BLaER1 (cell line): ENCODE measurements around the gene MAN1B1.

Experiments used
- H3K27ac ChIP-seq: shearing (Covaris generic); formaldehyde crosslinking; 2 replicates; pipeline ENCODE4 v1.8.1; 2022
- H3K27me3 ChIP-seq: shearing (Covaris generic); formaldehyde crosslinking; 2 replicates; pipeline ENCODE4 v1.8.1; 2022
- H3K36me3 ChIP-seq: shearing (Covaris generic); formaldehyde crosslinking; 2 replicates; pipeline ENCODE4 v1.8.1; 2022
- H3K4me1 ChIP-seq: shearing (Covaris generic); formaldehyde crosslinking; 2 replicates; pipeline ENCODE4 v1.8.1; 2022
- H3K4me2 ChIP-seq: shearing (Covaris generic); formaldehyde crosslinking; 2 replicates; pipeline ENCODE4 v1.8.1; 2022
- H3K4me3 ChIP-seq: shearing (Covaris generic); formaldehyde crosslinking; 2 replicates; pipeline ENCODE4 v1.8.1; 2022
- H3K9ac ChIP-seq: shearing (Covaris generic); formaldehyde crosslinking; 2 replicates; pipeline ENCODE4 v1.8.1; 2022
- H3K9me3 ChIP-seq: shearing (Covaris generic); formaldehyde crosslinking; 2 replicates; pipeline ENCODE4 v1.8.1; 2022
- H4K20me1 ChIP-seq: shearing (Covaris generic); formaldehyde crosslinking; 2 replicates; pipeline ENCODE4 v1.8.1; 2022
- Cebpa-rat ChIP-seq: shearing (Covaris generic); IDR thresholded peaks from 2 replicates; pipeline ENCODE4 v1.8.1; 2022

MAN1B1 gene

DNA sequence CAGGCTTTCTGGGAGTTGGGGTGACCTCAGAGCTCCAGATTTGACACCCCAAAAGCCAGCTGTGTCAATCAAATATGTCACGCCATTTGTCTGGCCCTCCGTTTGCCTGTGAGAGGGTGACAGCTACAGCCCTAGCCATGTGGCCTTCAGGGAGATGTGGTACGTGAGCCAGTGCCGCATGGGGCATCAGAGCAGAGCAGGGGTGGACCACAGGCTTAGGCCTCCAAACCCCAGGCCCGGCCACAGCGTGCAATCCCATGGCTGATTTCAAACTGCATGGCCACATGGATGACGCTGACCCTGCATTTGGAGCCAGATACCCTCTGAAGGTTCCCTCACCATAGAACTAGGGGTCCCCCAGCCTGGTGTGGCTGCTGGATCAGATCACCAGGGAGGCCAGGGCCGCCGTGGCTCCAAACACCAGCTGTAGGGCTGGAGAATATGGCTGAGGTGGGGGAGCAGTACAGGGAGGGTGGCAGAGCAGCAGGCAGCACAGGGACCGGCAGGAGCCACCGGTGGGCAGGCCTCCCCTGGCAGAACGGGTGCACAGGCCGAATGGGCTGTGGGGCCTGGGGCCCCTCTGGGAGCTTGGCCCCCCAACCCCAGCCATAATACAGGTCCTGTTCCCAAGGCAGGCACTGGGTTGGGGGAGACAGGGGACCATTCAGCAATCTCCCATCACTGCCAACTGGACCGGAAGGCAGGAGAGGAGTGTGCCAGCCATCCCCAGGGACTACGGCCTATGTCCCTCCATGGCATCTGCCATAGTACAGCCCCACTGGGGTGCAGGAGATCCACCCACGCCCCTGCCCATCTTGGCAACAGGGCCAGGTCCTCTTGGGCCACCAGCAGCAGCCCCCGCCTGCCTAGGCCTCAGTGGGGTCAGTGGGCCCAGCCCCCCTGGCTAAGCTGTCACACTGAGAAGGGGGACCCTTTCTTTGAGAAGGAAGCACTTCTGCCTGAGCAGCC lies 18.0 kb upstream of the MAN1B1 start:
- H4K20me1 ChIP-seq: peaks cover 63% of the 10 kb centered on the region
- H3K4me1 ChIP-seq: peaks cover 47% of the 10 kb centered on the region
- H3K9ac ChIP-seq: peak overlapping the region; percentile 79
- H3K36me3 ChIP-seq: peaks cover 33% of the 10 kb centered on the region
- no peaks in the 10 kb centered on the region for H3K9me3 ChIP-seq
- H3K27ac ChIP-seq: peak overlapping the region; percentile 86
- H3K4me2 ChIP-seq: peak overlapping the region; percentile 100
- H3K27me3 ChIP-seq: no peaks in the 10 kb centered on the region
- H3K4me3 ChIP-seq: peak overlapping the region; percentile 82
- TF ChIP-seq Cebpa-rat: no peak

DNA sequence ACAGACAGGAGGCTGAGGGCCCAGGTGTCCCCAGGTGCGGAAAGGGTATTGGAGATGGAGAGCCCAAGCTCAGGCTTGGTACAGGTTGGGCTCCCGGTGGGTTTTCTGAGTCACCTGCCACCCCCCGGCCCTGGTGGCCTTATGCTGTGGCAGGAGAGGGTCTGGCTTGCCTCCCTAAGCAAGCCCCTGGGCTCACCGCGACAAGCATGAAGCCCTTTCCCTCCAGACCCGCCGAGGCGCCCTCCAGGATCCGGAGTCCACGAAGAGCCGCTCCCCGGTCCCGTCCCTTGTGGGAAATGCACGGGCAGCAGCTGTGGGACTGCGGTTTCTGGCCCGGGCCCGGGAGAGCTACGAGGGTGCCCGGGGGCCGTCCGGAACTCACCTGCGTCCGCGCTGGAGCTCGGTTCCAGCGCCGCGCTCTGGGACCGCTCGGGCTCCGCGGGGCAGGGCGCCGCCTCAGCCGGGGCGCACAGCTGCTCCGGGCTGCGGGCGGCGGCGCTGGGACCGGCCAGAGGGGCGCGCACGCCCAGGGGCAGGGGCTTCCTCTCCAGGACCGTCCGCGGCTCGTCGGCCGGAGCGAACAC lies 17.2 kb upstream of the MAN1B1 start:
- peak overlapping the region; percentile 86 for H3K27ac ChIP-seq
- TF ChIP-seq Cebpa-rat: no peak
- peak overlapping the region; percentile 82 for H3K4me3 ChIP-seq
- H3K9me3 ChIP-seq: no peaks in the 10 kb centered on the region
- H3K27me3 ChIP-seq: no peaks in the 10 kb centered on the region
- peak overlapping the region; percentile 79 for H3K9ac ChIP-seq
- H3K36me3 ChIP-seq: peaks cover 26% of the 10 kb centered on the region
- peak overlapping the region; percentile 100 for H3K4me2 ChIP-seq
- H4K20me1 ChIP-seq: peaks cover 56% of the 10 kb centered on the region
- H3K4me1 ChIP-seq: peaks cover 55% of the 10 kb centered on the region

DNA sequence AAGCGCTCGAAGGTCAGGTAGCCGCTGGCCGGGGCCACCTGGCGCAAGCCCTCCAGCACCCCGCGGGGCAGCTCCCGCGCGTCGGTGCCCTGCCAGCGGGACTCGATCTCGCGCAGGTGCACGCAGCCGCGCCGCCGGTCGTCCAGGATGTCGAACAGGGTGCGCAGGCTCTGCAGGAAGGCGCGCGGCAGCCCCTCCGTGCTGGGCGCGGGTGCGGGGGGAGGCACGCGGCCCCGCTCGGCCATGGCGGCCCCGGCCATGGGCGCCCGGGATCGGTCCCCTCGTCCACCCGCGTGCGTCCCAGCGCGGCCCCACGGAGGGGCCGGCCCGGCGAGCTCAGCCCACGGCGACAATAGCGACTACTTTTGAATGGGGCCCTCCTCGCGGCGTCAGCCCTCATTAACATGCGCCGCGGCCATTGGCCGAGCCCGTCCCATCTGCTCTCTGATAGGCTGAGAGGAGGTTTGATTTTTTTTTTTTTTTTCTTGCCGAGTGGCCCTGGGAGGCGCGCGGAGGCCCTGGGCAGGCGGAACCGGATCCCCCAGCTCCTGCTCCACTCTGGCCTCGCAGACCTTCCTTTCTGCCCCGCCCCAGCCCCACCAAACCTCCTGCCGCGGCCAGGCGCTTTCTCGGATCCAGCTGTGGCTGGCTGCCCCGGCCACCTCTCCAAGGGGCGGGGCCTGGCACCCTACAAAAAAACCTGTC lies 16.4 kb upstream of the MAN1B1 start, which contains the start of gene SAPCD2:
Gene SAPCD2 (minus strand): TSS at position 357 of the 705 bp plus-strand sequence. CDS start 97 bp downstream, at position 260.
- no peak for TF ChIP-seq Cebpa-rat
- peaks cover 48% of the 10 kb centered on the region for H4K20me1 ChIP-seq
- H3K4me3 ChIP-seq: peak within 1 kb of the TSS; percentile 82
- H3K27me3 ChIP-seq: no peaks in the 10 kb centered on the region
- H3K4me2 ChIP-seq: peak within 1 kb of the TSS; percentile 100
- H3K9me3 ChIP-seq: no peaks in the 10 kb centered on the region
- peak within 1 kb of the TSS; percentile 86 for H3K27ac ChIP-seq
- H3K36me3 ChIP-seq: peaks cover 18% of the 10 kb centered on the region
- H3K4me1 ChIP-seq: peaks cover 62% of the 10 kb centered on the region
- H3K9ac ChIP-seq: peak within 1 kb of the TSS; percentile 79

DNA sequence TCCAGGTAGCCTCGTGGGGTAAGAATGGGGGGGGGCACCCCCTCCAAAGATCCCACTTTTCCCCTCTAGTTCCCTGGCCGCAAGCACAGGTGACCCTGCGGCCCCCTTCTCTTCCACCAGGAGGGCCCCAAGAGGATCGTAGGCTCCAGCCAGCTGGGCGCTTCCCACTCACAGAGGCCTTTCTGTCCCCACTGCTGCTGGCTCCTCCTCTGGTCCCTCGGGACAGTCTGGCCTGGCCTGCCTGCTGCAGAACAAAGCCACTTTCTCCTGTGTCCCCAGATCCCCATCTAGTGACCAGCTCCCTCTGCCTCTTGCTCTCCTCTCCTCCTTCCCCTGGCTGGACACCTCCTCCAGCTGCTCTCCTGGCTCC lies 15.9 kb upstream of the MAN1B1 start:
- H3K27ac ChIP-seq: peak overlapping the region; percentile 86
- peaks cover 13% of the 10 kb centered on the region for H3K36me3 ChIP-seq
- TF ChIP-seq Cebpa-rat: no peak
- peaks cover 43% of the 10 kb centered on the region for H4K20me1 ChIP-seq
- H3K9ac ChIP-seq: peak overlapping the region; percentile 79
- no peaks in the 10 kb centered on the region for H3K27me3 ChIP-seq
- H3K4me2 ChIP-seq: peak overlapping the region; percentile 100
- H3K9me3 ChIP-seq: no peaks in the 10 kb centered on the region
- peaks cover 66% of the 10 kb centered on the region for H3K4me1 ChIP-seq
- peak overlapping the region; percentile 82 for H3K4me3 ChIP-seq

DNA sequence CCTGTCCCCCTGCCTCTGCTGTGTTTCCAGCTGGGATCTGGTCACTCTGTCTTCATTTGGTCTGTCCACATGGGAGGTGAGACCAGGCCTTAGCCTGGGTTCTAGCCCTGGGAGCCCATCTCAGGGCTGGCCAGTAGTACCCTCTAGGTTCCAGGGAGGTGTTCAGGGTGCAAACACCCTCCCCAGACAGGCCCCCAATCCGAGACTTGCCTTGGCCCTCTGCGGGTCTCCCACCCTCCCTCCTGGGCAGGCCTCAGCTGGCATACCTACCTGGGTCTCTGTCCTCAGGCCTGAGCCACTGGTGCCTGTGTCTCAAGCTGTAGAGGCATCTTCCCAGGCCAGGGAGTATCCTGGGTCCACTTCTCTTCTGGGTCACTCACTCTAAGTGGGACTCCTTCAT lies 15.5 kb upstream of the MAN1B1 start:
- Histone ChIP-seq H3K9ac (peak overlapping the region; percentile 79), H3K4me2 (peak overlapping the region; percentile 100), H3K4me3 (peak overlapping the region; percentile 82), H3K9me3 (no peaks in the 10 kb centered on the region), H3K4me1 (peaks cover 66% of the 10 kb centered on the region), H4K20me1 (peaks cover 39% of the 10 kb centered on the region), H3K27ac (peak overlapping the region; percentile 86), H3K27me3 (no peaks in the 10 kb centered on the region), H3K36me3 (peaks cover 9% of the 10 kb centered on the region)
- no peak for TF ChIP-seq Cebpa-rat

DNA sequence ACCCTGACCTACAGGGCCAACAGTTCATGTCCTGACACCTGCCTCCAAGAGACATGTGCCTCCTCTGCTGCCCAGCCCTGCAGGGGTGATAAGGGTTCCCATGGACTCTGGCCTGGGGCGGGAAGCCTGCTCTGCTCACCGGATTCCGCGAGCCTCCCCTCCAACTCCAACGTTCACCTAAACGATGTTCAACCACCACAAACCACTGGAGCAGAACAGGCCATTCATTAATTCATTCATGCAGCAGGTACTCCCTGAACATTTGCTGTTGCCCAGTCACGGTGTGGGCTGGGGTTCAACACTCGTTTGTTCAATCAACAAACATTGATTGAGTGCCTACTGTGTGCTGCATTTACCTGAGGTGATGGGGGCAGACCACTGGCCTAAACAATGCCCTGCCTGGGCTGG lies 12.8 kb upstream of the MAN1B1 start:
- H3K4me2 ChIP-seq: peak overlapping the region; percentile 82
- no peak for TF ChIP-seq Cebpa-rat
- H4K20me1 ChIP-seq: peaks cover 22% of the 10 kb centered on the region
- H3K4me1 ChIP-seq: peaks cover 64% of the 10 kb centered on the region
- H3K9me3 ChIP-seq: no peaks in the 10 kb centered on the region
- 0 out of 2 replicates have a peak, but pooled peaks cover 6% of the 10 kb centered on the region for H3K36me3 ChIP-seq
- no peak overlapping the region for H3K4me3 ChIP-seq
- no peak overlapping the region for H3K27ac ChIP-seq
- H3K9ac ChIP-seq: no peak overlapping the region
- no peaks in the 10 kb centered on the region for H3K27me3 ChIP-seq

DNA sequence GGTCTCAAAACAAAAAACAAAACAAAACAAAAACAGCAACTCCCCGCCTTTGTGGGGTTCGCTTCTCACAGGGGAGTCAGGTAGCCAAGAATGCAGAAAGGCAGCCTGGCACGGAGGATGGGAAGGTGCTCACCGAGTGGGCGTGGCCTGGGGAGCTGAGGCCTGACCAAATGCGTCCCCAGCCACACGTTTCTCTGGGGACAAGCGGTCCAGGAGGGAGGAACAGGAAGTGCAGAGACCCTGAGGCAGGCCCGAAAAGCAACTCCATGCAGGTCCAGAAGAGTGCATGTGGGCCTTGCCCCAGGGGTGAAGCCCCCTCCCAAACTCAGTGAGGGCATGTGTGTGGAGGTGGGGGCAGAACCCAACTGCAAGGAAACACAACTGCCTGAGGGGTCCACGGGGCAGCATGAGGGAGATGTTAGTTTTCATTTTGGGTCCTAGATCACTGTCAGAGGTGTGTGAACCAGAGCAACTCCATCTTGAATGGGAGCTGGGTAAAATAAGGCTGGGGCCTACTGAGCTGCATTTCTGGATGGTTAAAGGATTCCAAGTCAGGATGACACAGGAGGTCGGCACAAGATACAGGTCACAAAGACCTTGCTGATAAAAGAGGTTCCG lies 12.0 kb upstream of the MAN1B1 start:
- H3K4me2 ChIP-seq: peak overlapping the region; percentile 82
- H3K4me3 ChIP-seq: no peak overlapping the region
- peak overlapping the region; percentile 29; the same call in 1 of the 2 replicates for H3K9ac ChIP-seq
- TF ChIP-seq Cebpa-rat: no peak
- peaks cover 12% of the 10 kb centered on the region; the same call in 1 of the 2 replicates for H3K36me3 ChIP-seq
- H4K20me1 ChIP-seq: peaks cover 22% of the 10 kb centered on the region
- no peaks in the 10 kb centered on the region for H3K9me3 ChIP-seq
- H3K27me3 ChIP-seq: no peaks in the 10 kb centered on the region
- H3K27ac ChIP-seq: peak overlapping the region; percentile 58
- H3K4me1 ChIP-seq: peaks cover 64% of the 10 kb centered on the region

GRCh38 chr9:137075275-137075775 lies 11.5 kb upstream of the MAN1B1 start:
- no peak overlapping the region for H3K9ac ChIP-seq
- no peaks in the 10 kb centered on the region for H3K9me3 ChIP-seq
- H3K4me1 ChIP-seq: peaks cover 69% of the 10 kb centered on the region
- H3K27me3 ChIP-seq: no peaks in the 10 kb centered on the region
- H3K4me2 ChIP-seq: peak overlapping the region; percentile 82
- H4K20me1 ChIP-seq: peaks cover 23% of the 10 kb centered on the region
- H3K4me3 ChIP-seq: no peak overlapping the region
- TF ChIP-seq Cebpa-rat: peak; percentile 86
- H3K36me3 ChIP-seq: peaks cover 16% of the 10 kb centered on the region
- H3K27ac ChIP-seq: peak overlapping the region; percentile 58

GRCh38 chr9:137076636-137077009 lies 10.2 kb upstream of the MAN1B1 start:
- peaks cover 36% of the 10 kb centered on the region for H4K20me1 ChIP-seq
- no peaks in the 10 kb centered on the region for H3K9me3 ChIP-seq
- H3K4me2 ChIP-seq: peak overlapping the region; percentile 70
- no peak overlapping the region for H3K9ac ChIP-seq
- H3K36me3 ChIP-seq: peaks cover 29% of the 10 kb centered on the region
- no peak overlapping the region; the same call in 1 of the 2 replicates for H3K4me3 ChIP-seq
- H3K27me3 ChIP-seq: no peaks in the 10 kb centered on the region
- no peak for TF ChIP-seq Cebpa-rat
- H3K4me1 ChIP-seq: peaks cover 68% of the 10 kb centered on the region
- no peak overlapping the region for H3K27ac ChIP-seq
